HG02943 (cell line): ENCODE measurements around the gene CYBA.
"Not testable (repeated sequence)": the region's sequence is repeated elsewhere in the genome, so short reads cannot be mapped to it uniquely, and the experiment has no call there.

Source experiments
- ATAC-seq: cut with Tn5 transposase; IDR thresholded peaks from one replicate; pipeline ENCODE4 v1.9.1; 2021; ENCODE audit warnings: mild to moderate bottlenecking, low read depth, moderate library complexity; ENCODE audit not compliant: unreplicated experiment

The CYBA gene

GRCh38 chr16:88686439-88687253, 35.8 kb upstream of the CYBA start, which contains the start of gene SNAI3:
Gene SNAI3 (minus strand): TSS chr16:88686507. CDS start chr16:88686406, 101 bp downstream.
- no peak for ATAC-seq

GRCh38 chr16:88686062-88686438, 35.2 kb upstream of the CYBA start:
- ATAC-seq: no peak

- no peak for ATAC-seq
These were observed 34.6 kb upstream of the CYBA start for GRCh38 chr16:88685156-88686061.

- no peak for ATAC-seq
These were observed 33.8 kb upstream of the CYBA start for GRCh38 chr16:88684569-88685155.

- peak; percentile 63 for ATAC-seq
These were observed 31.0 kb upstream of the CYBA start for GRCh38 chr16:88681709-88682451.

GRCh38 chr16:88681084-88681680, 30.3 kb upstream of the CYBA start:
- peak; percentile 20 for ATAC-seq

- no peak for ATAC-seq
These were observed 29.8 kb upstream of the CYBA start for GRCh38 chr16:88680554-88681083.

- ATAC-seq: no peak
These were observed 27.5 kb upstream of the CYBA start for GRCh38 chr16:88678224-88678979.

GRCh38 chr16:88677721-88678120, 26.9 kb upstream of the CYBA start:
- ATAC-seq: no peak

GRCh38 chr16:88676502-88677242, 25.8 kb upstream of the CYBA start:
- no peak for ATAC-seq

GRCh38 chr16:88673716-88674379, 23.0 kb upstream of the CYBA start:
- ATAC-seq: no peak

GRCh38 chr16:88672776-88673175, 21.9 kb upstream of the CYBA start:
- no peak for ATAC-seq

GRCh38 chr16:88671806-88672205, 21.0 kb upstream of the CYBA start:
- no peak for ATAC-seq

GRCh38 chr16:88669980-88670379, 19.1 kb upstream of the CYBA start:
- ATAC-seq: no peak

GRCh38 chr16:88669493-88669892, 18.6 kb upstream of the CYBA start:
- not testable (repeated sequence) for ATAC-seq

GRCh38 chr16:88667461-88667860, 16.6 kb upstream of the CYBA start:
- no peak for ATAC-seq

GRCh38 chr16:88665570-88665969, 14.7 kb upstream of the CYBA start:
- ATAC-seq: no peak

GRCh38 chr16:88665148-88665547, 14.3 kb upstream of the CYBA start:
- no peak for ATAC-seq
